Measurements from ENCODE around the gene NUDT13.

DNA sequence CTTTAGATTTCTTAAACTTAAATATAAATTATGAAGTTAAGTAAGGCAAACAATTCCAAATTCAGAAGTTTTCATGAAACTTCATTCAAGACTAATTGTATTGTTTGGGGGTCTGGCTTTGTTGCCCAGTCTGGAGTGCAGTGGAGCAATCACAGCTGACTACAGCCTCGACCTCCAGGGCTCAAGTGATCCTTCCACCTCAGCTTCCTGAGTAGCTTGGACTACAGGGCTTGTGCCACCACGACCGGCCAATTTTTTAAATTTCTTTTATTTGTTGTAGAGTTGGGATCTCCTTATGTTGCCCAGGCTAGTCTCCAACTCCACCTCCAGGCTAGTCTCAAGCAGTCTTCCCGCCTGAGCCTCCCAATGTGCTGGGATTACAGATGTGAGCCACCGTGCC, 26.0 kb upstream of the NUDT13 start:
- TF ChIP-seq CTCF (IDR thresholded peaks at IDR 0.05), result no peak
- no peak for TF ChIP-seq POLR2A (IDR thresholded peaks at IDR 0.05)

All from adrenal gland (tissue), 5 donors.